Mesenchymal stem cell (in vitro differentiated cells and primary cell): ENCODE data around the gene MRPL50.

Experiments
- DNase-seq: peaks from one replicate; pipeline ENCODE4 v3.0.0-alpha.2; 2013
- H2AFZ ChIP-seq: one replicate; pipeline ENCODE4 v1.6.1; 2013; ENCODE audit warnings: low read depth, mild to moderate bottlenecking, control low read depth, inconsistent platforms, low read length, moderate library complexity
- H2AK5ac ChIP-seq: 2 replicates; pipeline ENCODE4 v1.6.1; 2013; ENCODE audit warnings: low read length, moderate library complexity, mild to moderate bottlenecking, inconsistent platforms; ENCODE audit not compliant: severe bottlenecking
- H2BK120ac ChIP-seq: one replicate; pipeline ENCODE4 v1.6.1; 2013; ENCODE audit warnings: low read depth, mild to moderate bottlenecking, inconsistent platforms, low read length, moderate library complexity
- H2BK12ac ChIP-seq, 2 experiments: one replicate each; pipeline ENCODE4 v1.6.1; 2013; ENCODE audit warnings: inconsistent platforms in 2 of 2, low read length in 2 of 2, mild to moderate bottlenecking in 2 of 2, moderate library complexity in 2 of 2, control low read depth in 1 of 2
- H2BK15ac ChIP-seq: one replicate; pipeline ENCODE4 v1.6.1; 2013; ENCODE audit warnings: mild to moderate bottlenecking, low read depth, inconsistent platforms; ENCODE audit not compliant: poor library complexity, severe bottlenecking
- H2BK5ac ChIP-seq: 2 replicates; pipeline ENCODE4 v1.6.1; 2013; ENCODE audit warnings: low read depth, mild to moderate bottlenecking, low read length, control low read depth, inconsistent platforms; ENCODE audit not compliant: poor library complexity, severe bottlenecking
- H3K14ac ChIP-seq, 2 experiments: one replicate each; pipeline ENCODE4 v1.6.1; 2013; ENCODE audit warnings: inconsistent platforms in 2 of 2, low read length in 2 of 2, control low read depth in 1 of 2, mild to moderate bottlenecking in 1 of 2, moderate library complexity in 1 of 2
- H3K18ac ChIP-seq, 2 experiments: one replicate each; pipeline ENCODE4 v1.6.1; 2013; ENCODE audit warnings: inconsistent platforms in 2 of 2, low read length in 2 of 2, control low read depth in 1 of 2, low read depth in 1 of 2, mild to moderate bottlenecking in 1 of 2
- H3K23ac ChIP-seq, 2 experiments: one replicate each; pipeline ENCODE4 v1.6.1; 2013; ENCODE audit warnings: inconsistent platforms in 2 of 2, low read length in 2 of 2, mild to moderate bottlenecking in 2 of 2, moderate library complexity in 2 of 2, control low read depth in 1 of 2
- H3K27ac ChIP-seq: 2 replicates; pipeline ENCODE4 v1.5.1; 2013; ENCODE audit warnings: mild to moderate bottlenecking, moderate library complexity, low read length, control low read depth, inconsistent platforms; ENCODE audit not compliant: poor library complexity, severe bottlenecking
- H3K27me3 ChIP-seq, 2 experiments: 2 replicates each; pipeline versions ENCODE4 v1.6.1 to v1.7.0; 2013; ENCODE audit warnings: low read length in 2 of 2, mild to moderate bottlenecking in 2 of 2, moderate library complexity in 2 of 2, control low read depth in 1 of 2, inconsistent platforms in 1 of 2; ENCODE audit not compliant: control insufficient read depth in 1 of 2, insufficient read depth in 1 of 2
- H3K36me3 ChIP-seq, 2 experiments: 2 replicates each; pipeline versions ENCODE4 v1.6.1 to v1.7.0; 2013; ENCODE audit warnings: low read length in 2 of 2, control low read depth in 1 of 2, inconsistent platforms in 1 of 2, low read depth in 1 of 2, mild to moderate bottlenecking in 1 of 2; ENCODE audit not compliant: insufficient read depth in 2 of 2, control insufficient read depth in 1 of 2
- H3K4ac ChIP-seq, 2 experiments: one replicate each; pipeline ENCODE4 v1.6.1; 2013; ENCODE audit warnings: inconsistent platforms in 2 of 2, low read length in 2 of 2, mild to moderate bottlenecking in 2 of 2, moderate library complexity in 2 of 2, control low read depth in 1 of 2, low read depth in 1 of 2
- H3K4me1 ChIP-seq: 2 replicates; pipeline ENCODE4 v1.6.1; 2013; ENCODE audit warnings: low read depth, low read length, control low read depth; ENCODE audit not compliant: control insufficient read depth, insufficient read depth
- H3K4me2 ChIP-seq: 2 replicates; pipeline ENCODE4 v1.6.1; 2013; ENCODE audit warnings: low read length, mild to moderate bottlenecking, inconsistent platforms; ENCODE audit not compliant: poor library complexity, severe bottlenecking
- H3K4me3 ChIP-seq, 2 experiments: 2 replicates each; pipeline versions ENCODE4 v1.5.1 to v1.7.0; 2013; ENCODE audit warnings: low read length in 2 of 2, mild to moderate bottlenecking in 2 of 2, control low read depth in 1 of 2, low read depth in 1 of 2; ENCODE audit not compliant: insufficient read depth in 1 of 2
- H3K79me1 ChIP-seq: replicated peaks from 2 replicates; pipeline ENCODE4 v1.6.1; 2013; ENCODE audit warnings: mild to moderate bottlenecking, control low read depth, low read length, inconsistent platforms; ENCODE audit not compliant: poor library complexity, severe bottlenecking
- H3K9ac ChIP-seq: 2 replicates; pipeline ENCODE4 v1.7.0; 2013; ENCODE audit warnings: mild to moderate bottlenecking, low read length, moderate library complexity
- H3K9me3 ChIP-seq: 2 replicates; pipeline ENCODE4 v1.7.0; 2013; ENCODE audit warnings: mild to moderate bottlenecking, low read length; ENCODE audit not compliant: control insufficient read depth
- H4K8ac ChIP-seq: one replicate; pipeline ENCODE4 v1.6.1; 2013; ENCODE audit warnings: inconsistent platforms, mild to moderate bottlenecking, low read length, moderate library complexity
- H4K91ac ChIP-seq: one replicate; pipeline ENCODE4 v1.6.1; 2013; ENCODE audit warnings: mild to moderate bottlenecking, low read length, inconsistent platforms
- WGBS: methylation state at CpG from one replicate; pipeline ENCODE4 v1.1.7; 2013; ENCODE audit warnings: mixed read lengths; 5-methylcytosine and 5-hydroxymethylcytosine counted together

Gene MRPL50

GRCh38 chr9:101427957-101428655 lies 29.7 kb upstream of the MRPL50 start:
- no peak overlapping the region for H3K23ac ChIP-seq
- WGBS, result 100% methylated on average over 1 of the region's 3 CpGs
- no peak overlapping the region for H3K14ac ChIP-seq
- no peaks in the 10 kb centered on the region for H3K9me3 ChIP-seq
- H3K9ac ChIP-seq, result no peak overlapping the region
- peaks cover 3 to 6% of the 10 kb centered on the region in 2 experiments for H3K27me3 ChIP-seq
- H2AK5ac ChIP-seq, result no peak overlapping the region
- no peak overlapping the region for H4K8ac ChIP-seq
- no peak overlapping the region for H3K4me3 ChIP-seq
- no peak overlapping the region for H3K27ac ChIP-seq
- no peaks in the 10 kb centered on the region for H3K79me1 ChIP-seq
- no peak overlapping the region for H4K91ac ChIP-seq
- H3K18ac ChIP-seq, result no peak overlapping the region
- H2BK120ac ChIP-seq, result no peak overlapping the region
- H3K4me1 ChIP-seq, result no peaks in the 10 kb centered on the region
- H2AFZ ChIP-seq, result no peak overlapping the region
- H3K36me3 ChIP-seq, result no peaks in the 10 kb centered on the region
- no peak overlapping the region for H3K4me2 ChIP-seq
- H2BK15ac ChIP-seq, result no peak overlapping the region
- H3K4ac ChIP-seq, result no peak overlapping the region
- DNase-seq, result no peak
- no peak overlapping the region for H2BK5ac ChIP-seq
- no peak overlapping the region for H2BK12ac ChIP-seq

DNA sequence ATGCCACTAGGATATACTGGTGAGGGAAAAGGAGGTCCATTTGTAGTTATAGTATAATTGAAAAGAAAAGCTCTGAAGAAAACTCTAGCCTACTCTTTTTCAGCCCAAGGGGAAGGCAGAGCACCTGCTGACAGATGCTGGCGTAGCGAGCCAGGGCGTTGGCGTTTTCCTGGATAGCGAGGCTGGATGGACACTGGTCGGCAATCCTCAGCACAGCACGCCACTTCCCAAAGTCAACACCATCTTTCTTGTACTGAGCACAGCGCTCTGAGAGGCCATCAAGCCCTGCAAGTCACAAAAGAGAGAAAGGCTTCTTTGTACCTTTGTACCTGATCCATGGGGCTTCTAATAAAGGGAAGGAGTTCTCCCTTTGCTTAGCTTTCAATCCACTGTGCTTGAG lies 28.9 kb upstream of the MRPL50 start:
- Histone ChIP-seq H3K79me1 (no peaks in the 10 kb centered on the region), H3K18ac (no peak overlapping the region), H2BK120ac (no peak overlapping the region), H3K4me1 (no peaks in the 10 kb centered on the region), H3K14ac (no peak overlapping the region), H2AK5ac (no peak overlapping the region), H4K8ac (no peak overlapping the region), H3K4me2 (no peak overlapping the region), H4K91ac (no peak overlapping the region), H2BK15ac (no peak overlapping the region), H3K9ac (no peak overlapping the region), H3K9me3 (no peaks in the 10 kb centered on the region), H3K23ac (no peak overlapping the region), H2BK5ac (no peak overlapping the region), H3K27ac (no peak overlapping the region), H3K4me3 (no peak overlapping the region), H3K4ac (no peak overlapping the region), H2AFZ (no peak overlapping the region), H3K36me3 (no peaks in the 10 kb centered on the region), H3K27me3 (peaks cover 3 to 6% of the 10 kb centered on the region in 2 experiments), H2BK12ac (no peak overlapping the region)
- no peak for DNase-seq
- 87% methylated on average over 7 of the region's 8 CpGs for WGBS

- H3K36me3 ChIP-seq, result no peaks in the 10 kb centered on the region
- H2AFZ ChIP-seq, result no peak overlapping the region
- no peak overlapping the region for H4K8ac ChIP-seq
- no peak overlapping the region for H3K4ac ChIP-seq
- H3K27me3 ChIP-seq, result no peaks in the 10 kb centered on the region
- no peaks in the 10 kb centered on the region for H3K9me3 ChIP-seq
- 72% methylated on average over 4 of the region's 5 CpGs for WGBS
- no peak overlapping the region for H3K27ac ChIP-seq
- H4K91ac ChIP-seq, result no peak overlapping the region
- H2BK15ac ChIP-seq, result no peak overlapping the region
- no peak overlapping the region for H3K4me2 ChIP-seq
- H3K79me1 ChIP-seq, result no peaks in the 10 kb centered on the region
- H3K18ac ChIP-seq, result no peak overlapping the region
- H3K23ac ChIP-seq, result no peak overlapping the region
- no peak overlapping the region for H2AK5ac ChIP-seq
- no peak overlapping the region for H2BK5ac ChIP-seq
- H3K4me3 ChIP-seq, result no peak overlapping the region
- DNase-seq, result no peak
- no peak overlapping the region for H3K9ac ChIP-seq
- no peaks in the 10 kb centered on the region for H3K4me1 ChIP-seq
- H3K14ac ChIP-seq, result no peak overlapping the region
- no peak overlapping the region for H2BK12ac ChIP-seq
- no peak overlapping the region for H2BK120ac ChIP-seq
These were observed 23.2 kb upstream of the MRPL50 start for GRCh38 chr9:101421653-101422065.

DNA sequence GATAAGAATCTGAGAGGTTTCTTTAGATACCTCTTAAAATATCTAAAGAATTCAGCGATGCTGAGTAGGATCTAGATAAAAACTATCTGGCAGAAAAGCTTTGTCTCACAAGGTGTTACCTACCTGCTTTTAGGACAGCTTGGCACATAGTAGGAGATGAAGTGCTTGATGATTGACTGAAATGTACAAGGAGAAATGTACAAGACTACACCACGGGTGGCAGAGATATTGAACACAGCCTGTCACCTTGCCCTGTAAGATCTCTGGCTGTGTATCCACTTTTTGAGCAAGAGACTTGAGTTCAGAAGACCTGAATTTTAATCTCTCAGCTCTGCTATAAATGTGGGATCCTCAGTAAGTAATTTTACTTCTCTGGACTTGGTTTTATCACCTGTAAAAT lies 21.4 kb upstream of the MRPL50 start:
- Histone ChIP-seq H3K4me1 (no peaks in the 10 kb centered on the region), H3K18ac (no peak overlapping the region), H3K9me3 (peaks cover 8% of the 10 kb centered on the region), H3K27me3 (no peaks in the 10 kb centered on the region), H2BK12ac (no peak overlapping the region), H3K79me1 (no peaks in the 10 kb centered on the region), H2AFZ (no peak overlapping the region), H3K4me3 (no peak overlapping the region), H3K14ac (no peak overlapping the region), H4K8ac (no peak overlapping the region), H3K4ac (no peak overlapping the region), H3K36me3 (no peaks in the 10 kb centered on the region), H3K23ac (no peak overlapping the region), H3K27ac (no peak overlapping the region), H3K4me2 (no peak overlapping the region), H2BK120ac (no peak overlapping the region), H3K9ac (no peak overlapping the region), H4K91ac (no peak overlapping the region), H2AK5ac (no peak overlapping the region), H2BK15ac (no peak overlapping the region), H2BK5ac (no peak overlapping the region)
- 65% methylated on average over 2 of the region's 2 CpGs for WGBS
- DNase-seq, result no peak
